ENCODE data around the gene ANKRD40.

ANKRD40 gene

DNA sequence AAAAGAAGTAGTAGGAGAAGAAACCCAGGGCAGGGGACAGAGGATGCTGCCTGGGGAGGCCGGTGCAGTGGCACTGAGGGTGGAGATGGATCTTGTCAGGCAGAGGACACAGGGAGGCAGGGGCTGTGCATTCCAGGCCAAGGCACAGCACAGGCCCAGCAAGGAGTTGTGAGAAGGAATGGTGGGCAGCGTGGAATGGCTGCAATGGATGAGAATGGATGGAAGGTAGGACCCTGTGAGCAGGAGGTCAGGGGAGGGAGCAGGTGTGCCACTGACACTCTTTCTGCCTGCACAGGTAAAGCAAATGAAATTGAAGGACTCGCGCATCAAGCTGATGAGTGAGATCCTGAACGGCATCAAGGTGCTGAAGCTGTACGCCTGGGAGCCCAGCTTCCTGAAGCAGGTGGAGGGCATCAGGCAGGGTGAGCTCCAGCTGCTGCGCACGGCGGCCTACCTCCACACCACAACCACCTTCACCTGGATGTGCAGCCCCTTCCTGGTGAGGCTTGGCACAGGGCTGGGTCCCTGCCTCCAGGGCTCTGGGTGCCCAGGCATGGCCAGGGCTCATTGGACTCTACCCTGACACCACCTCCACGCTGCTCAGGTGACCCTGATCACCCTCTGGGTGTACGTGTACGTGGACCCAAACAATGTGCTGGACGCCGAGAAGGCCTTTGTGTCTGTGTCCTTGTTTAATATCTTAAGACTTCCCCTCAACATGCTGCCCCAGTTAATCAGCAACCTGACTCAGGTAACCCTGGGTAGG lies 40.3 kb downstream of the ANKRD40 start:
- no peak for DNase-seq

DNA sequence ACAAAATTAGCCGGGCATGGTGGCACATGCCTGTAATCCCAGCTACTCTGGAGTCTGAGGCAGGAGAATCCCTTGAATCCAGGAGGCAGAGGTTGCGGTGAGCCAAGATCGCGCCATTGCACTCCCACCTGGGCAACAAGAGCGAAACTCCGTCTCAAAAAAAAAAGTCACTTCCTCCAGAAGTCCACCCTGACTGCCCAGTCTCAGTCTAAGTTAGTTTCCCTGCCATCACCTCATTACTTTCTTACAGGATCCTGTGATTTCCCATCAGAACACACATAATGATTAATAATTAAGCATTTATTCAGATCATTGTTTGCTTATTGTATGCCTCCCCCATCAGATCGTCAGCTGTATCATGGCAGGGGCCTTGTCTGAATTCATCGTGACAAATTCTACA lies 41.4 kb downstream of the ANKRD40 start:
- DNase-seq: no peak

GRCh38 chr17:50665838-50666237 lies 41.9 kb downstream of the ANKRD40 start:
- no peak for DNase-seq

DNA sequence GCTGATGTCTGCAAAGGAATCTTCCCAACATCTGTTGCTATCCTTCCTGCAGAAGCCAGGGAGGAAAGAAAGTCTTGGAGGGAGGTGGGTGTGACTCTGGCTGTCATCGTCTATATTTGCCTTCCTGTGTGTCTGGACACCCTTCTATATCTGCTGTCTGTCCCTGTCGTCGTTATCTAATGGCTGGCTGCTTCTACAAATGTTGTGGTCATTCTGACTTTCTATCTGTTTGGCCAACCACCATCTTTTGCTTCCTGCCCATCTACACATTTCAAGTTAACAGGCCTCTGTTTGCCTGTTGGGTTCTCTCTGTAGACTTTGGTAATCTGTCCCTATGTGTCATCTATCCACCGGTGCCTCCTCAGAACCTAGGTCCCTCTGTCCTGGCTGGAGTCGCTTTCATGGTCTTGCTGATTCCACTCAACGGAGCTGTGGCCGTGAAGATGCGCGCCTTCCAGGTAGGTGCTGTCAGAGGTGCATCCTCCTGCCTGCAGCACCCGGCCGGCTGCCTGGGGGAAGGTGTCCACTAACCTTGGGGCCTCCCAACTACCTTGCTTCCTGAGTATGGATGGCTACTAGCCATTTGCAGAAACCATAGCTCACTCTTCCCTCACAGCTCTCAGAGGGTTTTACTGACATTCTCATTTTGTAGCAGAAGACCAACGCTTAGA lies 42.8 kb downstream of the ANKRD40 start:
- DNase-seq: no peak

GRCh38 chr17:50663812-50664374 lies 43.8 kb downstream of the ANKRD40 start:
- DNase-seq: no peak

DNA sequence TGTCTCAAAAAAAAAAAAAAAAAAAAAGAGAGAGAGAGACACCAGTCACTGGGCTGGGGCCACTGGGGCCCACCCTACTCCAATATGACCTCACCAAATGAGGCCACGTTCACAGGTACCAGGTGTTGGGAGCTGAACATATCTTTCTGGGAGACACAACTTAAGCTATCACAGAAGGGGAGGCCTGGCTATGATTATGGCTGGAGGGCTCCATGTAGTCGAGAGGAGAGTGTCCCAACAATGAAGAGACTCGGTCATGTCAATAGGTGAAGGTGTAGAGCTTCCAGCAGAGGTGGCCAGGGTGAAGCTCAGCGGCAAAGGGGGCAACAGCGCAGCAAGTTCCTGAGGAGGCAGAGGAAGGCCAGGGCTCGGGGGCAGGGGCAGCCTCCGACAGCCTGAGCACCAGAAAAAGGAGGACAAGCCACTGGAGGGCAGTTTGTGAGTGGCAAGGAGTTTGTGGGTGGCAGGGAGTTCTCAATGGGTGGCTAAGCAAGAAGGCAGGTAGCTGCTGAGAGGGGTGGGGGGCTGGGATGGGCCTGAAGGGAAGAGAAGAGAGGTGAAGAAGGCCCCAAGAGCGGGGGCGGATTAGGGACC lies 45.0 kb downstream of the ANKRD40 start:
- DNase-seq: no peak

DNA sequence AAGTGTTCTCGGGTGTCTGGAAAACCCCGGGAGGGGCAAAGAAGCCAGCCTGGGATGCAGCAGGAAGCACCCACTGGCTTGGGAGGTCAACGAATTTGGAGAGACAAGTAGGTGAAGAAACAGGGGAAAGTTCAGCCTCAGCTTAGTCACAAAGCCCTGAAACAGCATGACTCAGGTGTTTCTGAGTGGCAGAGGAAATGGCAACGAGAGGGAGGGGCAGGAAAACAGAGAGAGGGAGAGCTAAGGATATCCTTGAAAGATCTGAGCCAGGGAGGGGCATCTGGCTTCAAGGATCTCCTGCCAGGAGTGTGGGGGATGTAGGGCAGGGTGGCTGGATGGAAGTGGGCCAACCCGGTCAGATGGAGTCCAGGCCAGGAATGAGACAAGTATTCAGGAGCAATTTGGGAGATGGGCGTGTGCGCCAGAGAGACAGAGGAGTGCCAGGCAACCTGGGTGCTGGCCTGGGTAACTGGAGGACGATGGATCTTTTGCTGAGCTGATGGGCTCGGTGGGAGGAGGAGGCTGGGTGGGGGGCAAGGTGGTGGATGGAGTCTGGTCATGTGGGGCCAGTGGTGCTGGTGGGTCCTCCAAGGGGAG lies 45.8 kb downstream of the ANKRD40 start:
- no peak for DNase-seq

- no peak for DNase-seq
Measured at GRCh38 chr17:50661348-50661747, 46.4 kb downstream of the ANKRD40 start.

DNA sequence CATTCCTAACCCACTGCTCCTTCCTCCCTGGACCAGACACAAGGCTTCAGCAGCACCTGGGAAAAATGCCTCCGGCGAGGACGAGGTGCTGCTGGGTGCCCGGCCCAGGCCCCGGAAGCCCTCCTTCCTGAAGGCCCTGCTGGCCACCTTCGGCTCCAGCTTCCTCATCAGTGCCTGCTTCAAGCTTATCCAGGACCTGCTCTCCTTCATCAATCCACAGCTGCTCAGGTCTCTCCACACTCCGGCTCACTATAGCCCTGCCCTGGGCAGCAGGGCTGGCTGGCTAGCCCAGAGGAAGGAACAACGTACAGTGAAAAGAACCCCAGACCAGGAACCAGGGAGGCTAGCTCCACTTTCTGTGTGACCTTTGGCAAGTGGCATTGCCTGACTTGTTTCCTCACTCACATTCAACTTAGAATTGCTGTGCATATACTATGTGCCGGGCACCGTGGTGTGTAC lies 46.8 kb downstream of the ANKRD40 start:
- no peak for DNase-seq

- no peak for DNase-seq
Measured at GRCh38 chr17:50660042-50660886, 47.5 kb downstream of the ANKRD40 start.

- no peak for DNase-seq
Measured at GRCh38 chr17:50659179-50659578, 48.5 kb downstream of the ANKRD40 start.

DNA sequence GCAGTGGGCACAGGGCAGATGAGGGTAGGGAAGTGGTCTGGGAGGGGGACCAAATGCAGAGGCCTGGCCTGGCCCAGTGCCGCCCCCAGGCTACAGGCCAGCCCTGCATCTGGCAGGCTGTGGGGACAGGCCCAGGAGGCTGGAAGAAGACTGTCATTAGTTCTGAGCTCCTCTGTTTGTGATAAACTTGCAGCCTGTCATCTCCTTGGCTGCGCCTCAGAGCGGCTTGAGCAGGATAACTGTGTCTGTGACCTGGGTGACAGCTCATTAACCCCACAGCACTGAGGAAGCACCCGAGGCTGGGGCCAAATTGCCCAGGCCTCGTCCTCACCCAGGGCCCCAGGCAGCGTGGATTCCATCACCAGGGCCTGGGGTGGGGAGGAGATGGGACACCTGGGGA lies 49.1 kb downstream of the ANKRD40 start:
- DNase-seq: no peak

DNA sequence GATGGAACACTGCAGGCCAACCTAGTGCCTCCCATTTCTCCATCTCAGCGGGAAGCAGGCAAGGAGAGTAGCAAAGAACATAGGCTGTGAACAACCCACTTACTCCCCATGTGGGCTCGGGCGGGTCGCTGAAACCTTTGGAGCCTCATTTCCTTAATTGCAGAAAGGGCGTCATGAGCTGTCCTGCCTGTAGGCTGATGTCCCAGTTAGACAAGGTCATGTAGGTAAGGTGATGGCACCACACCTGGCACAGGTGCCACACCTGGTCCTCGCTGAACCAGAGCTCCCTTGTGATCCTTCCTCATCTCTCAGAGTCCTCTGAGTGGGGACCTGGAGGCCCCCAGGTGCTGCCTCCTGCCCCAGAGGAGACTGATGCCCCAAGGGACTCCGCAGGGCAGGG lies 50.1 kb downstream of the ANKRD40 start:
- no peak for DNase-seq

- DNase-seq: no peak
Measured at GRCh38 chr17:50657054-50657453, 50.7 kb downstream of the ANKRD40 start.

DNA sequence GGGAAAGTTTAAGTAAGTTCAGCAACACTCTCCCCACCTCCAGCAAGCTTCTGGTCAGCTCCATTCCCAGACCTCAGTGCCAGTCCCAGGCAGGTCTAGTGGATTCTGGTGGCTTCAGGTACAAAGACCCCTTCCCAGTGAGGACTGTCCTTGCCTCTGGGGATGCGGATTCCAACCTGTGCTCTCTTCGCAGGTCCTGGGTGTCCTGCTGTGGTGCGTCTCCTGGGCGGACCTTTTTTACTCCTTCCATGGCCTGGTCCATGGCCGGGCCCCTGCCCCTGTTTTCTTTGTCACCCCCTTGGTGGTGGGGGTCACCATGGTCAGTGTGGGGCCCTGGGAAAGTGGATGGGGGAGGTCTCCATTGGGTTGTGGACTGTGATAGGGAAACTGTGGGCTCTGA lies 51.2 kb downstream of the ANKRD40 start:
- no peak for DNase-seq

GRCh38 chr17:50653738-50654137 lies 54.0 kb downstream of the ANKRD40 start:
- no peak for DNase-seq

DNA sequence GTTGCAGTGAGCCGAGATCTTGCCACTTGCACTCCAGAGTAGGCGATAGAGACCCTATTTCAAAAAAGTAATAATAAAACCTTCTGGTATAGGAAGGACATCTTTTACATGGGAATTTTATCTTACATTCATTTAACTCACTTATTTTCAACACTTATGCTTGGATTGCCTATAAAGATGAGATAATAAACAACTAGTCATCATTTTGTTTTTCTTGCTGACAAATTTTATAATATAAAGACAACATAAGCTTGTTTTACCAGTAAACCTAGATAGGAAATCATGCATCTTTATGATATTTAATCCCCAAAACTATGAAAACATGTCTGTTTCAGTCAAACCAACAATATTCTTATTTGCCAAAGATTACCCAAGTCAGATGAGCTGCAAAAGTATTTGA lies 56.1 kb downstream of the ANKRD40 start:
- DNase-seq: no peak

GRCh38 chr17:50649042-50649908 lies 58.4 kb downstream of the ANKRD40 start:
- no peak for DNase-seq

DNA sequence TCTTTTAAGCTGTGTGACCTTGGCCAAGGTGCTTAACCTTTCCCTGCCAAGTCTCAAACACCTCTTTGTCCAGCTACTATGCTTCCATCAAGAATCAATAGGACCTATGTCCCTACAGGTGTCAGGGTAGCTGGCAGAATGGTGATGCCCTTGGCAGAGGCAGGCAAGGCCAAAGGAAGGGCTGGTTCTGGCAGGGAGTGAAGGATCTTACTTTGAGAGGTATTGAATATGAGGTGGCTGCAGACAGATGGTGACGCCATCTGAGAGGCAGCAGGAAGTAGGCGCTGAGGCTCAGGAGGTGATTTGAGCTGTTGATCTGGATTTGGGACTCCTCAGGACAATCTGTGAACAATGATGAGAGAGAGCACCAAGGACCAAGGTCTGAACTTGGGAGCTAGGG lies 60.5 kb downstream of the ANKRD40 start:
- no peak for DNase-seq

GRCh38 chr17:50645748-50646682 lies 61.7 kb downstream of the ANKRD40 start:
- DNase-seq: no peak

All from activated CD8-positive, alpha-beta memory T cell treated with anti-CD3 and anti-CD28 coated beads, Interleukin-2, amount 50 U/mL, for 4 hours (primary cell).